Measurements from ENCODE around the gene MXD1. TPM values are rescaled to one million over a fixed set of nuclear protein-coding genes. Genes with fewer than 3 reads are reported as not detected.

Gene MXD1
- total RNA-seq, 1 donor from 2014 or later, result 3.3 TPM

DNA sequence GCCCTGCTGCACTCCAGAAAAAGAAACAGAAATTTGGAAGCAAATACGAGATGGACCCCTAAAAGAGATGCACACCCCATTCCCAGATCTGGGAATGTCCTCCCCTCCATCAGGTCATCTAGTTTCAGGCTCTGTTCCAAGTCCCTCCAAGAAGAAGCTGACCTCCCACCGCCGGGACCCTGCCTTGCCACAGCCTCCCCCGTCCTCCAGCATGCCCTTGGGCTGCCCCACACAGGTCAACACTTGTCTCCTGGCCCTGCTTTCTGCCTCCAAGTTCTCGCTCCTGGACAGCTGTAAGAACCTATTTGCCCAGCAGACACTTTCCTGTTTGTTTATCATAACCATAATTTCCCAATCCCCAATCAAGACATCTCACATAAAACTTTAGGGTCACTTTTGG, 44.5 kb downstream of the MXD1 start:
- Mint-ChIP-seq H3K27ac (ENCODE audit: unreplicated experiment) (no peak overlapping the region), H3K9me3 (ENCODE audit: unreplicated experiment) (no peaks in the 10 kb centered on the region), H3K36me3 (ENCODE audit: low read depth, unreplicated experiment) (peaks cover 5% of the 10 kb centered on the region), H3K4me1 (ENCODE audit: unreplicated experiment) (peaks cover 12% of the 10 kb centered on the region), H3K27me3 (ENCODE audit: unreplicated experiment) (peaks cover 9% of the 10 kb centered on the region), H3K4me3 (ENCODE audit: unreplicated experiment) (no peak overlapping the region)
- no peak for DNase-seq (ENCODE audit: low spot score)
- TF ChIP-seq, protein P1, sequence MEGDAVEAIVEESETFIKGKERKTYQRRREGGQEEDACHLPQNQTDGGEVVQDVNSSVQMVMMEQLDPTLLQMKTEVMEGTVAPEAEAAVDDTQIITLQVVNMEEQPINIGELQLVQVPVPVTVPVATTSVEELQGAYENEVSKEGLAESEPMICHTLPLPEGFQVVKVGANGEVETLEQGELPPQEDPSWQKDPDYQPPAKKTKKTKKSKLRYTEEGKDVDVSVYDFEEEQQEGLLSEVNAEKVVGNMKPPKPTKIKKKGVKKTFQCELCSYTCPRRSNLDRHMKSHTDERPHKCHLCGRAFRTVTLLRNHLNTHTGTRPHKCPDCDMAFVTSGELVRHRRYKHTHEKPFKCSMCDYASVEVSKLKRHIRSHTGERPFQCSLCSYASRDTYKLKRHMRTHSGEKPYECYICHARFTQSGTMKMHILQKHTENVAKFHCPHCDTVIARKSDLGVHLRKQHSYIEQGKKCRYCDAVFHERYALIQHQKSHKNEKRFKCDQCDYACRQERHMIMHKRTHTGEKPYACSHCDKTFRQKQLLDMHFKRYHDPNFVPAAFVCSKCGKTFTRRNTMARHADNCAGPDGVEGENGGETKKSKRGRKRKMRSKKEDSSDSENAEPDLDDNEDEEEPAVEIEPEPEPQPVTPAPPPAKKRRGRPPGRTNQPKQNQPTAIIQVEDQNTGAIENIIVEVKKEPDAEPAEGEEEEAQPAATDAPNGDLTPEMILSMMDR (IDR thresholded peaks at IDR 0.05; ENCODE audit: unreplicated experiment), result no peak

DNA sequence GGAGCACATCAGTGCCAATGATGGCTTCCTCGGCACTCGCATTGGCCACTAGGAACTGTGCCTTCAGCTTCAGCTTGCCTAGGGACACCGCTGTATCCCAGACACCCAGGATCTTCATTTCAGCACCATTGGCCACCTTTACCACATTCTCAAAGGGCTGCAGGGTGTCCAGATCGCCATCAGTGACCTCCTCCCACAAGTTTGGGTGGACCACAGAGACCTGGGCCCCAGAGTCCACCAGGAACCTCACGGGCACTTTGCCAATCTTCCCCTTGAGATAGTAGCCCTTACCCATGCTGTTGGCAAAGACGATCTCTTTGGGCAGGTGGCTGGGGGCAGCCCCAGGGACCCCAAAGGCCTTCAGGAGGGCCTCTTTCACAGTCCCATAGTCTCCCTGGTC, 45.9 kb downstream of the MXD1 start:
- peaks cover 9% of the 10 kb centered on the region for H3K27me3 Mint-ChIP-seq (ENCODE audit: unreplicated experiment)
- peaks cover 10% of the 10 kb centered on the region for H3K4me1 Mint-ChIP-seq (ENCODE audit: unreplicated experiment)
- H3K9me3 Mint-ChIP-seq (ENCODE audit: unreplicated experiment), result no peaks in the 10 kb centered on the region
- no peak overlapping the region for H3K27ac Mint-ChIP-seq (ENCODE audit: unreplicated experiment)
- H3K4me3 Mint-ChIP-seq (ENCODE audit: unreplicated experiment), result no peak overlapping the region
- TF ChIP-seq, protein P1 (IDR thresholded peaks at IDR 0.05; ENCODE audit: unreplicated experiment), result no peak
- DNase-seq (ENCODE audit: low spot score), result no peak
- peaks cover 5% of the 10 kb centered on the region for H3K36me3 Mint-ChIP-seq (ENCODE audit: low read depth, unreplicated experiment)

DNA sequence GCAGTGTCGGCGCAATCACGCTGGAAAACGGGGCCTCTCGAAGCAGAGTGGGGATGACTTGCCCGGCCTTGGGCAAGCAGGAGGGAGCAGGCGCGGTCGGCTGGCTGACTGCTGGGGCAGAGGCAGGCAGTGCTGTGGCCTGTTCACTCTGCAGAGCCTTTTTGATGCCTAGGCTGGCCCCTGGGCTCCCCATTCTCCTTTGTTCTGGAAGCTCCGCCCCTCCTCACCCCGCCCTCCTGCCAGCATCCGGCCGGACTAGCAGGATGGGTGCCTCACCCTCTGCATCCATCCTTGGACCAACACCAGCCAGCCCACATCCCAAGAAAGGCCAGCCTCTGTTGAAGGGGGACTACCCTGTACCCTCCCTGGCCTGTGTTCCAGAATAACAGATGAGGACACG, 46.6 kb downstream of the MXD1 start, which contains the start of gene ASPRV1:
ASPRV1 (minus strand) TSS at position 136 of the 400 bp plus-strand sequence. CDS start 195 bp downstream, outside the sequence.
- Mint-ChIP-seq H3K4me1 (ENCODE audit: unreplicated experiment) (peaks cover 10% of the 10 kb centered on the region), H3K27me3 (ENCODE audit: unreplicated experiment) (peaks cover 9% of the 10 kb centered on the region), H3K27ac (ENCODE audit: unreplicated experiment) (no peak within 1 kb of the TSS), H3K36me3 (ENCODE audit: low read depth, unreplicated experiment) (peaks cover 5% of the 10 kb centered on the region), H3K9me3 (ENCODE audit: unreplicated experiment) (no peaks in the 10 kb centered on the region), H3K4me3 (ENCODE audit: unreplicated experiment) (no peak within 1 kb of the TSS)
- TF ChIP-seq, protein P1 (IDR thresholded peaks at IDR 0.05; ENCODE audit: unreplicated experiment), result no peak
- no peak for DNase-seq (ENCODE audit: low spot score)

DNA sequence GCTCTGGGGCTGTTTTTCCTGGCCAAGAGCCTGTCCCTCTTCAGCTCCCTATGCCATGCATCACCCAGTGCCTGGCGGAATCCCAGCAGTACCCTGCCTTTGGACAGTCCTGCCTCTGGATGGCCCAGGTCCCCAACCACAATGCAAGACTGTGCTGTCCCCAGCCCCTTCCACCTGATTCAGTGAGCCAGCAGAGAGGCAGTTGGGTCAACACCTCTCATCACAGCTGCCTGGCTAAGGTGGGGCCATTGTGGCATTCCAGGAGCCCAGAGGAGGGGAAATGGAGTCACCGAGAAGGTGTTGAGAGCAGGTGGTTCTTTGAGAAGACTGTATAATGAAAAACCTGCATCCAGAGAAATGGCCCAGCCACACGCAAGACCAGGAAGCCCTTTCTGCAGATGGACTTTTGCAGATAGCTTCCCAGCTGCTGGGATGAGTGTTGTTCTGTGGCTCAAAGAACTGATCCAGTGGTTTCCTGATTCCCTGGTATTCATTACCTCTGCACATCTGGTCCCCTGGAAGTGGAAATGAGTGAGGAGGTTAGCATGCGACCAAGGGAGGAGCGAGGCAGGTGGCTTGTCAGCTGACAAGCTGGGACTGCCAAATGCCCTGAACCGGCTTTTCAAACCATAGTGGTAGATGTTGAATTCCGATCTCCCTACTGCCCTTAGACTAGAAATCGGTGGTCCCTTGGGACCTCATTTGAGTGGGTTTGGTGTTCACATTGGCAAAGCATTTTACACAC, 48.2 kb downstream of the MXD1 start:
- Mint-ChIP-seq H3K27me3 (ENCODE audit: unreplicated experiment) (peaks cover 4% of the 10 kb centered on the region), H3K4me1 (ENCODE audit: unreplicated experiment) (peaks cover 10% of the 10 kb centered on the region), H3K4me3 (ENCODE audit: unreplicated experiment) (no peak overlapping the region), H3K27ac (ENCODE audit: unreplicated experiment) (no peak overlapping the region), H3K36me3 (ENCODE audit: low read depth, unreplicated experiment) (no peaks in the 10 kb centered on the region), H3K9me3 (ENCODE audit: unreplicated experiment) (no peaks in the 10 kb centered on the region)
- DNase-seq (ENCODE audit: low spot score), result no peak
- TF ChIP-seq, protein P1 (IDR thresholded peaks at IDR 0.05; ENCODE audit: unreplicated experiment), result no peak

DNA sequence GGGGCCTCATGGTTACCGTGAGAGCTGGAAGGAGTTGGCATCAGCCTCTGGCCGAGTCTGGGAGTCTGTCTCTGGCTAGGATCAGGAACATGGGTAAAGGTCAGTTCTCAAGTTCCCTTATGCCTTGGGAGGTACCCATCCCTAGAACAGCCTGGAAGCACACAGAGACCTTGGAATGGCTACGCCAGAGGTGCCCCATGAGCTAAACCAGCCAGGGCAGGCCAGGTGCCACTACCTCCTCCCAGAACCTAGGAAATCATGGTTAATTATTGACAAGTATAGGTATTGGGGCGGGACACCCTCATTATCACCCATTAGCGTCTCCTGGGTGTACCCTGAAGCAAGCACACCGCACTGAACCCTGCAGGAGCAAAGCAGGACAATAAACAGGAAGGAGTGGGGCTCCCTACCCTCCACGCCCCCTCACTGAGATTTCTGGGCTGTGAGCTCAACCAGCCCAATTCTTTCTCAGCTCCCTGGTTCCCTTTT, 49.5 kb downstream of the MXD1 start:
- DNase-seq (ENCODE audit: low spot score), result no peak
- no peak overlapping the region for H3K27ac Mint-ChIP-seq (ENCODE audit: unreplicated experiment)
- peaks cover 4% of the 10 kb centered on the region for H3K27me3 Mint-ChIP-seq (ENCODE audit: unreplicated experiment)
- peaks cover 10% of the 10 kb centered on the region for H3K4me1 Mint-ChIP-seq (ENCODE audit: unreplicated experiment)
- H3K9me3 Mint-ChIP-seq (ENCODE audit: unreplicated experiment), result no peaks in the 10 kb centered on the region
- TF ChIP-seq, protein P1 (IDR thresholded peaks at IDR 0.05; ENCODE audit: unreplicated experiment), result no peak
- H3K4me3 Mint-ChIP-seq (ENCODE audit: unreplicated experiment), result no peak overlapping the region
- no peaks in the 10 kb centered on the region for H3K36me3 Mint-ChIP-seq (ENCODE audit: low read depth, unreplicated experiment)

All from endothelial cell (in vitro differentiated cells).